ENCODE measurements around the gene NCKAP5. TPM values are rescaled to one million over a fixed set of nuclear protein-coding genes. Genes with fewer than 3 reads are reported as not detected.

NCKAP5 gene
- total RNA-seq, 1 donor from 2014 or later: 0.87 TPM

- H3K4me1 Mint-ChIP-seq (ENCODE audit: low read depth): no peaks in the 10 kb centered on the region
- no peaks in the 10 kb centered on the region for H3K36me3 Mint-ChIP-seq (ENCODE audit: low read depth)
- no peak for DNase-seq (ENCODE audit: low spot score)
- H3K27ac Mint-ChIP-seq (ENCODE audit: unreplicated experiment): no peak overlapping the region
- no peaks in the 10 kb centered on the region for H3K9me3 Mint-ChIP-seq (ENCODE audit: low read depth)
- TF ChIP-seq, protein P1, sequence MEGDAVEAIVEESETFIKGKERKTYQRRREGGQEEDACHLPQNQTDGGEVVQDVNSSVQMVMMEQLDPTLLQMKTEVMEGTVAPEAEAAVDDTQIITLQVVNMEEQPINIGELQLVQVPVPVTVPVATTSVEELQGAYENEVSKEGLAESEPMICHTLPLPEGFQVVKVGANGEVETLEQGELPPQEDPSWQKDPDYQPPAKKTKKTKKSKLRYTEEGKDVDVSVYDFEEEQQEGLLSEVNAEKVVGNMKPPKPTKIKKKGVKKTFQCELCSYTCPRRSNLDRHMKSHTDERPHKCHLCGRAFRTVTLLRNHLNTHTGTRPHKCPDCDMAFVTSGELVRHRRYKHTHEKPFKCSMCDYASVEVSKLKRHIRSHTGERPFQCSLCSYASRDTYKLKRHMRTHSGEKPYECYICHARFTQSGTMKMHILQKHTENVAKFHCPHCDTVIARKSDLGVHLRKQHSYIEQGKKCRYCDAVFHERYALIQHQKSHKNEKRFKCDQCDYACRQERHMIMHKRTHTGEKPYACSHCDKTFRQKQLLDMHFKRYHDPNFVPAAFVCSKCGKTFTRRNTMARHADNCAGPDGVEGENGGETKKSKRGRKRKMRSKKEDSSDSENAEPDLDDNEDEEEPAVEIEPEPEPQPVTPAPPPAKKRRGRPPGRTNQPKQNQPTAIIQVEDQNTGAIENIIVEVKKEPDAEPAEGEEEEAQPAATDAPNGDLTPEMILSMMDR (IDR thresholded peaks at IDR 0.05): no peak
- H3K4me3 Mint-ChIP-seq (ENCODE audit: unreplicated experiment): no peak overlapping the region
- no peaks in the 10 kb centered on the region for H3K27me3 Mint-ChIP-seq (ENCODE audit: low read depth)
These were observed 835.6 kb downstream of the NCKAP5 start for GRCh38 chr2:132732694-132733093.

DNA sequence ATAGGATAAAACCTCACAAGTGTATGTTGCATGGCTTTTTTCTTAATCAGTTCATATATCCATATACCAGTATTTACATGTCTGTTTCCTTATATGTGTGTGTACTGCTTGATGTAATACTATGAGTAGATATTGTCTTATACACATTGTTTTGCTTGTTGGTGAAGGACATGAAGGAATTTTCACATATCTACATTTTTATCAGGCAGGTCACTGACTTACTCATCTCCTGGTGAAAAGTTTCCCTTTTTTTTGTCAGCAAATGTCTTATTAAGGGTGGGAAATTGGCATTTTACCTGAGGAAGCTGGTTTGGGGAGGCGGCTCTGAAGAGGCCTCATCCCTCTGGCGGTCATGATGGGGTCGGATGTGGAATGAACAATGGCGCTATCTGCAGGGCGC, 836.8 kb downstream of the NCKAP5 start:
- DNase-seq (ENCODE audit: low spot score): no peak
- Mint-ChIP-seq H3K36me3 (ENCODE audit: low read depth) (no peaks in the 10 kb centered on the region), H3K27me3 (ENCODE audit: low read depth) (no peaks in the 10 kb centered on the region), H3K4me1 (ENCODE audit: low read depth) (no peaks in the 10 kb centered on the region), H3K9me3 (ENCODE audit: low read depth) (no peaks in the 10 kb centered on the region), H3K4me3 (ENCODE audit: unreplicated experiment) (no peak overlapping the region), H3K27ac (ENCODE audit: unreplicated experiment) (no peak overlapping the region)
- TF ChIP-seq, protein P1 (IDR thresholded peaks at IDR 0.05): no peak

DNA sequence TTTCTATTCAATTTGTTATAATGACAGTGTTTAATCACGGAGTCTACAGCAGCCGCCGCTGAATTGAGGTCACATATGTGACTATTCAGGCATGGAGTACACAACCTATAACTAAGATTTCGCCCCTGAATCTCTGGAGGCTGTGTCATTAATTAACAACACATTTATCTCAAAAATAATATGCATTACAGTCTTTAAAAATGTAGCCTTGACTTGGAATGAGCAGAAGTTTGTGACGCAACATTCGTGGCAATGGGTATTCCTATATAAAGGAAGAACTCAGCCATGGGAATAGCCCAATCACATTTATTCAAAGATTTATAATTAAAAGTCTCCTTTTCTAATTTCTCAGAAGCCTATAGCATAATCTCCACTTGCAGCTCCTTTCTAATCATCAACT, 837.7 kb downstream of the NCKAP5 start:
- Mint-ChIP-seq H3K9me3 (ENCODE audit: low read depth) (no peaks in the 10 kb centered on the region), H3K4me3 (ENCODE audit: unreplicated experiment) (no peak overlapping the region), H3K4me1 (ENCODE audit: low read depth) (no peaks in the 10 kb centered on the region), H3K36me3 (ENCODE audit: low read depth) (no peaks in the 10 kb centered on the region), H3K27ac (ENCODE audit: unreplicated experiment) (no peak overlapping the region), H3K27me3 (ENCODE audit: low read depth) (no peaks in the 10 kb centered on the region)
- no peak for DNase-seq (ENCODE audit: low spot score)
- TF ChIP-seq, protein P1 (IDR thresholded peaks at IDR 0.05): no peak

GRCh38 chr2:132729522-132729921, 838.7 kb downstream of the NCKAP5 start:
- Mint-ChIP-seq H3K36me3 (ENCODE audit: low read depth) (no peaks in the 10 kb centered on the region), H3K4me3 (ENCODE audit: unreplicated experiment) (no peak overlapping the region), H3K27ac (ENCODE audit: unreplicated experiment) (no peak overlapping the region), H3K9me3 (ENCODE audit: low read depth) (no peaks in the 10 kb centered on the region), H3K4me1 (ENCODE audit: low read depth) (no peaks in the 10 kb centered on the region), H3K27me3 (ENCODE audit: low read depth) (no peaks in the 10 kb centered on the region)
- DNase-seq (ENCODE audit: low spot score): no peak
- TF ChIP-seq, protein P1 (IDR thresholded peaks at IDR 0.05): no peak

DNA sequence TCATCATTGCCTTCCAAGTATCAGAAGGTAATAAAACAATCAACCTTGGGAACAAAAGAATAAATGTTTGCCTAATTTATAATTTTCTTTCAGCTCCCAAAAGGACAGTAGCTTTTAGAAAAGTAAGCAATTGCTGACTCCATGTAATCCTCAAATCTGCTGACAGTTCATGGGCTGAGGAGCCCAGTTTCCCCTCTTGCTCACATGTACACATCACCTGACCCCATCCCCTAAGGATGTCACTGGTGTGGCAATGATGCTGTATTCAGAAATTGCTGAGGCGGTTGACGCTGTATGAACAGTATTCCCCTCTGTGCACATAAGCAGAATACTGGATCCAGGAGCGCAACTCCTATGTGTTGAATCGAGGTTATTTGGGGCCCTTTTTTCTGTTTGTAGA, 842.1 kb downstream of the NCKAP5 start:
- H3K4me1 Mint-ChIP-seq (ENCODE audit: low read depth): no peaks in the 10 kb centered on the region
- TF ChIP-seq, protein P1 (IDR thresholded peaks at IDR 0.05): no peak
- H3K27ac Mint-ChIP-seq (ENCODE audit: unreplicated experiment): no peak overlapping the region
- no peaks in the 10 kb centered on the region for H3K36me3 Mint-ChIP-seq (ENCODE audit: low read depth)
- DNase-seq (ENCODE audit: low spot score): no peak
- H3K4me3 Mint-ChIP-seq (ENCODE audit: unreplicated experiment): no peak overlapping the region
- no peaks in the 10 kb centered on the region for H3K9me3 Mint-ChIP-seq (ENCODE audit: low read depth)
- no peaks in the 10 kb centered on the region for H3K27me3 Mint-ChIP-seq (ENCODE audit: low read depth)

Data from chondrocyte (in vitro differentiated cells).